HEK293 (cell line): ENCODE results near the gene CIROP.

Source experiments
- CTCF ChIA-PET: fragments of 350-600 bp; formaldehyde crosslinking; extraction: SDS; loops from one replicate; lab custom pipeline; 2021; ENCODE audit warnings: antibody characterized with exemption; lab: Yijun Ruan, JAX
- POLR2A ChIA-PET: fragments of 300-600 bp; formaldehyde crosslinking; extraction: SDS; loops from one replicate; lab custom pipeline; 2020; ENCODE audit warnings: antibody characterized with exemption, inconsistent platforms; lab: Yijun Ruan, JAX
- H3K27ac ChIP-seq: fragments of 200-500 bp; sonication (Bioruptor generic); 2 replicates; pipeline ENCODE4 v1.5.1; 2014; ENCODE audit warnings: low read depth, low read length, control low read depth, inconsistent platforms; ENCODE audit errors: extremely low read depth
- H3K36me3 ChIP-seq, 2 experiments: fragments of 200-500 bp in 1 of 2; sonication (Bioruptor generic) in 1 of 2; 1 replicate in 1 of 2; 2 replicates in 1 of 2; pipeline ENCODE4 v1.5.1; 2014 to 2017; ENCODE audit warnings: inconsistent platforms in 2 of 2, low read length in 2 of 2; ENCODE audit not compliant: control insufficient read depth in 2 of 2, insufficient read depth in 1 of 2
- H3K4me1 ChIP-seq: fragments of 200-500 bp; sonication (Bioruptor generic); 2 replicates; pipeline ENCODE4 v1.5.1; 2014; ENCODE audit warnings: mild to moderate bottlenecking, low read length, inconsistent platforms; ENCODE audit not compliant: control insufficient read depth, insufficient read depth
- H3K4me3 ChIP-seq: 2 replicates; pipeline ENCODE4 v1.5.1; 2011; ENCODE audit warnings: low read depth, mild to moderate bottlenecking, control low read depth, low read length, moderate library complexity
- H3K9me3 ChIP-seq: fragments of 200-500 bp; sonication (Bioruptor generic); 2 replicates; pipeline ENCODE4 v1.5.1; 2014; ENCODE audit warnings: low read depth, low read length, inconsistent platforms; ENCODE audit not compliant: control insufficient read depth, insufficient read depth
- CTCF ChIP-seq: fragments of 450-650 bp; formaldehyde crosslinking; IDR thresholded peaks from 2 replicates; pipeline ENCODE4 v1.5.1; 2016; ENCODE audit warnings: missing biosample characterization, missing genetic modification characterization
- HOXD13 ChIP-seq: sonication (generic); formaldehyde crosslinking; IDR thresholded peaks from 2 replicates; pipeline ENCODE4 v1.8.0; 2022; ENCODE audit warnings: missing genetic modification reagents, borderline replicate concordance
- INSM2 ChIP-seq: fragments of 450-650 bp; formaldehyde crosslinking; IDR thresholded peaks from 2 replicates; pipeline ENCODE4 v1.5.1; 2016; ENCODE audit warnings: missing biosample characterization, missing genetic modification characterization
- PRDM2 ChIP-seq: fragments of 450-650 bp; formaldehyde crosslinking; IDR thresholded peaks from 2 replicates; pipeline ENCODE4 v1.5.1; 2016; ENCODE audit warnings: missing biosample characterization, missing genetic modification characterization, borderline replicate concordance
- RBAK ChIP-seq: fragments of 450-650 bp; formaldehyde crosslinking; IDR thresholded peaks from 2 replicates; pipeline ENCODE4 v1.5.1; 2016; ENCODE audit warnings: missing biosample characterization, missing genetic modification characterization
- ZBTB20 ChIP-seq: fragments of 450-650 bp; formaldehyde crosslinking; IDR thresholded peaks from 2 replicates; pipeline ENCODE4 v1.5.1; 2016; ENCODE audit warnings: missing biosample characterization, missing genetic modification characterization
- ZBTB49 ChIP-seq: fragments of 450-650 bp; formaldehyde crosslinking; IDR thresholded peaks from 2 replicates; pipeline ENCODE4 v1.5.1; 2016; ENCODE audit warnings: missing biosample characterization, missing genetic modification characterization, low read depth
- ZBTB7A ChIP-seq: fragments of 450-650 bp; formaldehyde crosslinking; IDR thresholded peaks from 2 replicates; pipeline ENCODE4 v1.5.1; 2016; ENCODE audit warnings: low read depth, missing biosample characterization, missing genetic modification characterization
- ZNF132 ChIP-seq: fragments of 450-650 bp; formaldehyde crosslinking; IDR thresholded peaks from 2 replicates; pipeline ENCODE4 v1.5.1; 2017; ENCODE audit warnings: missing biosample characterization, missing genetic modification characterization, borderline replicate concordance
- ZNF223 ChIP-seq: fragments of 450-650 bp; formaldehyde crosslinking; IDR thresholded peaks from 2 replicates; pipeline ENCODE4 v1.5.1; 2016; ENCODE audit warnings: missing biosample characterization, missing genetic modification characterization
- ZNF26 ChIP-seq: fragments of 450-650 bp; formaldehyde crosslinking; IDR thresholded peaks from 2 replicates; pipeline ENCODE4 v1.5.1; 2016; ENCODE audit warnings: missing biosample characterization, missing genetic modification characterization
- ZNF426 ChIP-seq: fragments of 450-650 bp; formaldehyde crosslinking; IDR thresholded peaks from 2 replicates; pipeline ENCODE4 v1.5.1; 2017; ENCODE audit warnings: missing biosample characterization, missing genetic modification characterization, mild to moderate bottlenecking, inconsistent platforms, moderate library complexity

The CIROP gene

GRCh38 chr14:23128969-23129758 lies 24.4 kb upstream of the CIROP start (continued):
- TF ChIP-seq PRDM2 (tag by site-specific recombination) (no peak), ZBTB7A (no peak), CTCF (tag by site-specific recombination) (no peak)

- H3K4me3 ChIP-seq = no peak overlapping the region
- H3K9me3 ChIP-seq = no peaks in the 10 kb centered on the region
- TF ChIP-seq ZNF132 (tag by site-specific recombination) (no peak), ZBTB20 (tag by site-specific recombination) (no peak), ZBTB49 (tag by site-specific recombination) (no peak), RBAK (no peak), ZNF223 (no peak), ZNF26 (no peak), HOXD13 (CRISPR knock-in tag) (no peak), ZNF426 (tag by site-specific recombination) (no peak), INSM2 (no peak)
- peaks cover 0 to 11% of the 10 kb centered on the region in 2 experiments; a peak in 2 of 3 replicates for H3K36me3 ChIP-seq
- ChIA-PET POLR2A (no interaction called here), CTCF (no interaction called here)
- H3K27ac ChIP-seq = no peak overlapping the region
- no peaks in the 10 kb centered on the region for H3K4me1 ChIP-seq
Measured at GRCh38 chr14:23127861-23128260, 23.1 kb upstream of the CIROP start.
